ENCODE measurements around the gene ARVCF. TPM values are rescaled to one million over a fixed set of nuclear protein-coding genes. Genes with fewer than 3 reads are reported as not detected.
A peak's percentile ranks its signal among the peaks of the same experiment; 100 is the strongest.

ARVCF gene
- total RNA-seq, 2 donors from 2014 or later: 20.1 to 21.3 TPM

GRCh38 chr22:19970479-19971275, 45.9 kb downstream of the ARVCF start:
- intact Hi-C loops (cut with DNase I): loop anchor here (2.0 kb wide), 1 partner anchor 42 kb away; no protein-coding TSS in a partner anchor
- DNase-seq (ENCODE audit: low spot score): peak; percentile 92

- DNase-seq (ENCODE audit: low spot score): no peak
- intact Hi-C loops (cut with DNase I): loop anchor here (2.0 kb wide), 1 partner anchor 43 kb away; no protein-coding TSS in a partner anchor
Measured at GRCh38 chr22:19970031-19970478, 46.6 kb downstream of the ARVCF start.

GRCh38 chr22:19969141-19969928, 47.3 kb downstream of the ARVCF start:
- intact Hi-C loops (cut with DNase I): no loop called here
- no peak for DNase-seq (ENCODE audit: low spot score)

GRCh38 chr22:19968450-19968891, 48.2 kb downstream of the ARVCF start:
- intact Hi-C loops (cut with DNase I): loop anchor here in 1 of 2 donors (1.0 kb wide), 1 partner anchor 141 kb away; no protein-coding TSS in a partner anchor
- no peak for DNase-seq (ENCODE audit: low spot score)

- intact Hi-C loops (cut with DNase I): loop anchor here in 1 of 2 donors (1.0 kb wide), 1 partner anchor 141 kb away; no protein-coding TSS in a partner anchor
- DNase-seq (ENCODE audit: low spot score): no peak
Measured at GRCh38 chr22:19967850-19968449, 48.7 kb downstream of the ARVCF start.

GRCh38 chr22:19966908-19967750, 49.5 kb downstream of the ARVCF start:
- intact Hi-C loops (cut with DNase I): no loop called here
- DNase-seq (ENCODE audit: low spot score): no peak

- no peak for DNase-seq (ENCODE audit: low spot score)
- intact Hi-C loops (cut with DNase I): no loop called here
Measured at GRCh38 chr22:19965771-19966709, 50.6 kb downstream of the ARVCF start.

- intact Hi-C loops (cut with DNase I): loop anchor here in 1 of 2 donors (5.0 kb wide), 1 partner anchor 167 kb away; the partner anchor contains the start of gene ZDHHC8
Measured at GRCh38 chr22:19964701-19965386, 51.8 kb downstream of the ARVCF start.

GRCh38 chr22:19963863-19964642, 52.6 kb downstream of the ARVCF start:
- intact Hi-C loops (cut with DNase I): loop anchor here in 1 of 2 donors (5.0 kb wide), 1 partner anchor 168 kb away; the partner anchor contains the start of gene ZDHHC8
- DNase-seq (ENCODE audit: low spot score): no peak

More at GRCh38 chr22:19964701-19965386, 51.8 kb downstream of the ARVCF start:
- DNase-seq (ENCODE audit: low spot score): no peak

GRCh38 chr22:19962909-19963806, 53.5 kb downstream of the ARVCF start:
- intact Hi-C loops (cut with DNase I): loop anchor here in 1 of 2 donors (5.0 kb wide), 1 partner anchor 169 kb away; the partner anchor contains the start of gene ZDHHC8
- DNase-seq (ENCODE audit: low spot score): no peak

- DNase-seq (ENCODE audit: low spot score): peak; percentile 90
- intact Hi-C loops (cut with DNase I): loop anchor here in 1 of 2 donors (5.0 kb wide), 1 partner anchor 170 kb away; the partner anchor contains the start of gene ZDHHC8
Measured at GRCh38 chr22:19962246-19962908, 54.2 kb downstream of the ARVCF start.

GRCh38 chr22:19961868-19962245, 54.8 kb downstream of the ARVCF start:
- no peak for DNase-seq (ENCODE audit: low spot score)
- intact Hi-C loops (cut with DNase I): loop anchor here in 1 of 2 donors (5.0 kb wide), 1 partner anchor 170 kb away; the partner anchor contains the start of gene ZDHHC8

- no peak for DNase-seq (ENCODE audit: low spot score)
- intact Hi-C loops (cut with DNase I): loop anchor here in 1 of 2 donors (5.0 kb wide), 1 partner anchor 171 kb away; the partner anchor contains the start of gene ZDHHC8
Measured at GRCh38 chr22:19961201-19961580, 55.4 kb downstream of the ARVCF start.

All from posterior vena cava (tissue), 2 donors.